Cerebellar nuclear complex (tissue), 1 donor: ENCODE data around the gene IZUMO2.
A peak's percentile ranks its signal among the peaks of the same experiment; 100 is the strongest.

ENCODE experiments used
- DNase-seq, 2 experiments: peaks; one replicate each; lab custom pipeline; 2025; lab: John Stamatoyannopoulos, UW

IZUMO2 gene

DNA sequence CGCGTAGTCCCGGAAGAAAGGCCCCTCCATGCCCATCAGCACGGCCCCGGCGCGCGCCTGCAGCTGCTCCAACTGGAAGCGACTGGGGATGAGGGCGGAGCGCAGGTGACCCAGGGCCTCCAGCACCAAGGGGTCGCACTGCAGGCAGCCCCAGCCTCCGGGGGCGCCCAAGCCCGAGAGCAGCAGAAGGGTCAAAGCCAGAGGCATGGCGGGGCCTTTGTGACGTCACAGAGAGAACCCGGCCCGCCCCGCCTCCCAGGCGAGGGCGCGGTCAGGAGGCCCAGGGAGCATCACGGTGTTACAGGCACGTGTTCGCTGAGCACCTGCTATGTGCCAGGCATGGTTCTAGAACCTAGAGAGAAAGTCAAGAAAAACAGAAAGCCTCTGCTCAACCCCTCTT is at the start of gene IZUMO2:
Gene IZUMO2 (minus strand): TSS at position 294 of the 400 bp plus-strand sequence. CDS start 87 bp downstream, at position 207.
- DNase-seq = no peak

DNA sequence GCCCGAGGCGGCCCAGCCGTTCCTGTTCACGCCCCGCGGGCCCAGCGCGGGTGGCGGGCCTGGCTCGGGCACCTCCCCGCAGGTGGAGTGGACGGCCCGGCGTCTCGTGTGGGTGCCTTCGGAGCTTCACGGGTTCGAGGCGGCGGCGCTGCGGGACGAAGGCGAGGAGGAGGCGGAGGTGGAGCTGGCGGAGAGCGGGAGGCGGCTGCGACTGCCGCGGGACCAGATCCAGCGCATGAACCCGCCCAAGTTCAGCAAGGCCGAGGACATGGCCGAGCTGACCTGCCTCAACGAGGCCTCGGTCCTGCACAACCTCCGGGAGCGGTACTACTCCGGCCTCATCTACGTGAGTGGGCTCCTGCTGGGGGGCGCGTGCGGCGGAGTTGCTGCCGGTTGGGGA is 47.3 kb upstream of the IZUMO2 start:
- DNase-seq = no peak

DNA sequence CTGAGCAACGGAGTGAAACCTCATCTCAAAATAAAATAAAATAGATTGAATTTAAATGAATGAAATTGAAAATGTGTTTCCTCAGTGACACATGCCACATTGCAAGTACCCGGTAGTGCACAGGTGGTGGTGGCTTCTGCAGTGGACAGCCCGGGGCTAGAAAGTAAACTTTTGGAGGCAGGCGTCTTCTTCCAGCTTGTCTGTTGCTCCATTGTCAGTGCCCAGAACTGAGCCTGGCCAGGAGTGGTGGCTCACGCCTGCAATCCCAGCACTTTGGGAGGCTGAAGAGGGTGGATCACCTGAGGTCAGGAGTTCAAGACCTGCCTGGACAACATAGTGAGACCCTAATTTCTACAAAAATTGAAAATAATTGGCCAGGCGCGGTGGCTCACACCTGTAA is 46.0 kb upstream of the IZUMO2 start:
- DNase-seq = no peak

DNA sequence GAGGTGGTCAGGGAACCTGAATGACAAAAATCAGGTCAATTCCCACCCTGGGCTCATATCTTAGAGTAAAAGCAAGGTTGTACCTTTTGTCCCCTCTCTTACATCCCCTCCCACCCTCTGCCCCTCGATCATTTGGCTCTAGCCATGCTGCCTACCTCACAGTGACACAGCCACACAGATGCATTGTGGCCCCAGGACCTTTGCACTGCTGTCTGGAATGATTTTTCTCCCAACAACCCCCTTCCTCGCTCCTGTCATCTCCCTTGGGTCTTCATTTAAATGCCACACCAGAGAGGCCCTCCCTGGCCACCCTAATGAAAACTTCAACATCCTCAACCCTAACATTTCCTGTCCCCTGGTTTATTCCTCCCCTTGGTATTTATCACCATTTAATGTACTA is 44.6 kb upstream of the IZUMO2 start:
- no peak for DNase-seq

DNA sequence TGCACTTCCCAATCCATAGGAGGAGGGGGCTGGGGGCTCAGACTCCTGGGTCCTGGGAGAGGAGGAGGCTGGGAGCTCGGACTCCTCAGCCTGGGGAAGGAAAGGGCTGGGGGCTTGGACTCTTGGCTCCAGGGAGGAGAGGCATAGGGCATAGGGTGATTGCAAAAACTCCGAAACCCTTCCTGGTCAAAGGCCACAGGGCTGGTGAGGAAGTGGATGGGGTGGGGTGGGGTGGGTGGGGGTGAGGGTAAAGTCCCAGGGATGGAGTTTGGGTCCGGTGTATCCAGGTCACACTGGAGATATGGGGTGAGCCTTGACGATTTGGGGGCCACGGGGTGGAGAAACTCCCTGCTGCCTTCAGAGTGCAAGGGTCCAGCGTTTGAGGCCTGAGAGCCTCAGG is 43.1 kb upstream of the IZUMO2 start:
- DNase-seq = no peak

DNA sequence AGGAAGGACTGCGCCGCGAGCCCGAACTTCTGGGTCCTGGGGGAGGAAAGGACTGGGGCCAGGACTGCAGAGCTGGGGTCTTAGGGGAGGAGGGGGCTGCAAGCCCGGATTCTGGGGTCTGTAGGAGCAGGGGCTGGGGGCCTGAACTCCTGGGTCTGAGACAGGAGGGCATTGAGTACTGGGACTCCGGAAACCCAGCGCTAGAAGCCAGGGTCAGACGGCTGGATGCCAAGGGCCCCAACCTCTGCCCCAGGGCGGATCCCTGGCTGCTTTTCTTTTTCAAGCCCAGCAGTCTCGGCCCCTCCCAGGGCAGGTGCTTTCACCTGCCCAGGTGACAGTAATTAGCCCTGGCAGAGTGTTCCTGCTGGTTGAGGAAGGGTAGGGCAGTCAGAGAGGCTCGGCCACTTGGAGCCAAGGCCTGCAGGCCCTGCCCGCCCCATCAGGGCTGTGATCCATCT is 42.6 kb upstream of the IZUMO2 start:
- DNase-seq = no peak

DNA sequence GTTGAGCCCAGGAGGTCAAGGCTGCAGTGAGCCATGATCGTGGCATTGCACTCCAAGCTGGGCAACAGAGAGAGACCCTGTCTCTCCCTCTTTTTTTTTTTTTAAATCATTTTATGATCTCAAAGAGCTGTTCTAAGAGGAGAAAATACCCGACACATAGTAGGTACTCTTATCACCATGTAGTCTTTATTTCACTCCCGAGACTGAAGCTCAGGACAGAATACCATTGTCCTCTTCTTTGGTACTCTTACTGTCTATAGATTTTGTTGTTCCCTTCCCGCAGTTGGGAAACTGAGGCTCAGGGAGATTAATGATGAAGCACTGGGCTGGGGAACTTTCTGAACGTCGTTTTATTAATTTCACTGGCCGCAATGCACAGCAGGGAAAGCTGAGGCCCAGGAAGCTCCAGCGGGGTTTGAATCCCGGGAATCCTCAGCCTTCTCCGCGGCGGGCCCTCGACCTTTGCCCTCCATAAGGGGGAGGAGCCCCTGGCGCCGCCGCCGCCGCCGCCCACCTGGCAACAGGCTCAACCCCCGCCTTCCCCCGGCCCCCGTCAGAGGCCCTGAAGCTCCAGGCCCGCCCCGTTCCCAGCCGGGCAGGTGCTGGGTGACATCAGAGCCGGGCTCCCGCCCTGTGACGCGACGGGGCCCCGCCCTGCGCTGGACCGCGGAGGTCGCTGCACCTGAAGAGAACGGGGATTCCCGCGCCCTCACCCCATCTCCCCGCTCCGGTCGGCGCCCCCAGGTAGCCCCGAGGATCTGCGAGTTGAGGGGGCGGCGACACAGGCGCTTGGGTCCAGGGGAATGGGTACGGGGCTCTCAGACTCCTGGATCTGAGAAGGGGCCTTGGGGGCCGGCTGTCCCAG is 42.0 kb upstream of the IZUMO2 start:
- peak in 1 of 2 experiments; percentile 16 for DNase-seq

DNA sequence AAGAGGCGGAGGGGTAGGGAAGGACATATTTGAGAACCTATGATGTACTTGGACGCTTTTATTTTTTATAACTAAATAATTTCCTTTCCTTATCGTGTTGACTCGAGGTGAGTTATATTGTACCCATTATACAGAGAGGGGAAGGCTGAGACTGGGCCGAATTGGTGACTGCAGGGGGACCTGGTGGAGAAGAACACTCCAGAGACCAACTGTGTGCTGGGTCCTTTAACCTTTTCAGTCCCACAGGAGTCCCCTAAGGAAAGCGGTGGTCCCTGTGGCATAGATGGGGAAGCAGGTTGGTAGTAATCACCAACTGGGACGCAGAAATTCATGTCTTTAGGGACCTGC is 41.0 kb upstream of the IZUMO2 start:
- no peak for DNase-seq

DNA sequence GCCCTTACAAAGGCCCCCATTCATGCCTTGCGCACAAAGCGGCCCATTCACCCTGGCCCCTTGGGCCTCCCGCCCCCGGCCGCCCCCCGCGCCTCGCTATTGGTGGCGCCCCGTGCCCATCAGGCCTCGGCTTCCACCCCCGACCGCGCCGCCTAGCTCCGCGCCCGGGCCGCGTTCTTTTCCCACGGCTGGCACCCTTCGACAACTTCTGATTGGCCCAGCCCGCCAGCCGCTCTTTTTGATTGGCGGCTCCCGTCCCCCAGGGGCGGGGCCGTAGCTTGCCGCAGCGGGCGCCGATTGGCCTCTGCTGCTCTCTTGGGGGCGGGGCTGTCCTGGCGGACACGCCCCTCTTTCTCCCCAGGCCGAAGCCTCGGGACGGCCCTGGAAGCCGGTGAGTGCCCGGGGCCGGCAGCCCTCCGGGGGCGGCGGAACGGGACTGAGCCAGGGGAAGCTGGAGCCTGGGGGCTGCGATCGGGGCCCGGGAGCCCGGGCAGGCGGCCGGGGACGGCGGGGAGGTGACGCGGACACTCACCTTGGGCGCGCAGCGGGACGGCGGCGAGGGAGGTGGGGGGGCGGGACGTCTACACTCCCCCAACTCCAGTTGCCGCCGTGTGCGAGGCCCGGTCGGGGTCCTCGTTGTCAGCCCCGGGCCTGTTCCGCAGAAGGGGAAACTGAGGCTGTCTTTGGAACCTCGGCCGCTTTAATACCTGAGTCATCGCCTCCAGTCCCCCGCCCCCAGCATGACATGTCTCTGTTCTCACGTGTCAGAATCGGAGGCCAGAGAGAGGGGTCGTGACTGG is 40.4 kb upstream of the IZUMO2 start, which contains the start of gene MYH14:
Gene MYH14 (plus strand): TSS at position 342 of the 800 bp plus-strand sequence. CDS start 6,744 bp downstream, outside the sequence.
- peak; percentile 60 to 66 for DNase-seq

DNA sequence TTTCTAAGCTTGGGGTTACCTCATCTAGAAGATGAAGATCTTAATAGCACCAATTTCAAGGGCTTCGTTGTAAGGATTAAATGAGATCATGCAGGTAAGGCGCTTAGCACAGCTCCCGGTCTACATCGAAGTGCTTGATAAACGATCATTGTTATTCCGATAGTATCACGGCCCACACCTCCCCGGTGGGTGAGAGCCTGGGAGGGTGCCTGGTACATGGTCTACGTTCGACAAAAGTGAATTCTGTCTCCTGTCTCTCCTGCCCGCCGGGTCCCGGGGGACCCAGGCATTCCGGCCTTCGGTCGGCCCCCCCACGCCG is 39.8 kb upstream of the IZUMO2 start:
- no peak for DNase-seq

DNA sequence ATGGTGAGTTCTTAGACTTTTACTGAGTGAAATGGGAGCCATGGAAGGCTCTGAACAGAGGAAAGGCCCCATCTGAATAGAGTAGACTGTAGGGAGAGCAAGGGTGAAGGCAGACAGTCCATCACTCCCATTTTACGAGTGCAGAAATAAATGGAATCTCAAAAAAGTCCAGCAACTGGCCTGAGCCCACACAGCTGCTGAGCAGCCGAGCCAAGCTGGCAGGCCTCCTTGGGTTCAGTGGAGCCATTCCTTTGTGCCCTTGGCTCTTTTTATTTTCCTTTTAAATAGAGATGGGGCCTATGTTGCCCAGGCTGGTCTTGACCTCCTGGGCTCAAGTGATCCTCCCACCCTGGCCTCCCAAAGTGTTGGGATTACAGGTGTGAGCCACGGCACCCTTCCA is 39.3 kb upstream of the IZUMO2 start:
- no peak for DNase-seq

DNA sequence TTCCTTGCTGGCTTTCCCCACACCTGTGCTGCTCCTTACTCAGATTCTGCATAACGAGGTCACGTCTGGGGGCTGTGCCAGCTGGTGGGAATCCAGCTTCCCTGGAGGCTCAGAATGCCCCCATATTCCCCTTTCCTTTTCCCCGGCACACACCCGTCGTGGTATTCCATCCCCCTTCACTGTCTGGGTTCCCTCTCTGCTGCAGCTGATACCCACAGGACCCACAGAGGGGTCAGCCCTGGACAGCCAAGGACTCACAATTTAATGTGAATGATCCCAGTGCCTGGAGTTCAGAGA is 36.1 kb upstream of the IZUMO2 start:
- no peak for DNase-seq

DNA sequence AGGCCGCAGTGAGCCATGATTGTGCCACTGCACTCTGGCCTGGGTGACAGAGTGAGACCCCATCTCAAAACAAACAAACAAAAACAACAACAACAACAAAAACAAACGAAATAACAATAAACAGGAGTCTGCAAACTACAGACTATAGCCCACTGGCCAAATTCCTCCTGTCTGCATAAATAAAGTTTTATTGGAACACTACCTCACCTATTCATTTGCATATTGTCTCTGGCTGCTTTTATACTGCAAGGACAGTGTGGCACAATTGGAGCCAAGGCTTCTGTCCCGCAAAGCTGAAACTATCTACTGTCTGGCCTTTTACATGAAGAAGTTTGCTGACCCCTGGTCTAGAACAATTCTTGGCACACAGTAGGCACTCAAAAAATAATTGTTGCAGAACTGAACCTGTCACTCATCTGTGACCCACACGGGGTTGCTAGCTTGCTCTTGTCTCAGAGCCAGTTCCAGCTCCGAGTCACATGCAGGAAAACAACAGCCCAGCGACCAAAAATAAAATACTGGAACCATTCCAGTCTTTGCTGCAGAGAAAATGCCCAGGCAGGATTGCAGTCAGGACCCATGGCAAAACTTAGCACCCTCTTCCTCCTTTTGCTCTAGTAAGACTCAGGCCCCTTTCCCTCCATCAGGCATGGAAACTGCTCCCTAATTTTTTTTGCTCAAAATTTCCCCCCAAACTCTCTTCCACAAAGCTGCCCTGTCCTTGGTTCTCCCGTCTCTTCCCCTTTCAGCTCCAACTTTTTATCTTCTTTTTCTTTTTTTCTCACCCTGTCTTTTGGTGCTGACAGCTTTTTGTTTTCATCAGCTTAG is 35.6 kb upstream of the IZUMO2 start:
- no peak for DNase-seq

DNA sequence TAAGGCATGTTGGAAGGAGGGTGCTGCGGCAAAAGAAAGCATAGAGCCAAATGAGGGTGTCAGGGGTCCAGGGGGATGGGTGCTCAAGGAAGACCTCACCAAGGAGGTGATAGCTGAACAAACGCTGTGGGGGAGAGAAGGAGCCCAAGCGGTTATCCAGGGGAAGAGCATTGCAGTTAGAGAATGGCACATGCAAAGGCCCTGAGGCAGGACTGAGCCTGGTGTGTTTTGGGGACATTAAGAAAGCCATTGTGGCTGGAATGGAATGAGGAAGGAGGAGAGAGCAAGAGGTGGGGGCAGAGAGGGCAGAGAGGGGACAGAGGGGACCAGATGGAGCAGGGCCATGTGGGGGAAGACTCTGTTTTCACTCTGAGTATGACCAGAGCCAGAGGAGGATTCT is 34.3 kb upstream of the IZUMO2 start:
- DNase-seq = no peak

DNA sequence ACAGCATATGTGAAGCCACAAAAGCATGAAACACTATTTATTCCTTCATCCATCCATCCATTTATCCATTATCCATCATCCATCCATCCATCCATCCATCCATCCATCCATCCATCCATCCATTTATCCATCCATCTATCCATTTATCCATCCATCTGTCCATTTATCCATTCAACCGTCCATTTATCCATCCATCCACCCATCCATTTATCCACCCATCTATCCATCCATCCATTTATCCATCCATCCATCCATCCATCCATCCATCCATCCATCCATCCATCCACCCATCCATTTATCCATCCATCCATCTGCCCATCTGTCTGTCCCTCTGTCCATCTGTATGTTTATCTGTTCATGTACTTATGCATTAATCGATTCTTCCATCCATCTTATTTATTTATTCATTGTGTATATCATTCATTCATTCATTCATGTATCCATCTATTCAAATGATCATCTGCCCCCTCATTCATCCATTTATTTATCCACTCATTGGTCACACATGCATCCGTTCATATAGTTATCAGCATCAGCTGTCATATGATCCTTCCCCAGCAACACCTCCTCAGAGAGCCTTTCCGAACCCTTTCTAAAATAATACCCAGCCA is 33.3 kb upstream of the IZUMO2 start:
- DNase-seq = no peak

DNA sequence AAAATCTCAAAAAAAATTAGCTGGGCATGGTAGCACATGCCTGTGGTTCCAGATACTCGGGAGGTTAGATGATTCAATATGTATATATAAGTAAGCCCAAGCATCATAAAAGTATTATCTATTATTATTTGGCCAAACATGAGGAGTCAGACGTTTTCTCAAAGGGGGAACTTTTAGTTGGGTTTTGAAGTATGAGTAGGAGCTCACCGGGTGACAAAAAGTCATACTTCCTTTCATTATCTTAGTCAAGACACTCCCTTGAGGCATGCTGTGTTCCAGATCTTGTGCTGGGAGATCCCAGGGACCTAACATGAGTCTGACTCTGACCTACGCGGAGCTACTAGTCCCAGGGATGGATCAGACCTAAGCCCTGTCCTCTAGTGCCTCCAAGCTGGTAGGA is 32.1 kb upstream of the IZUMO2 start:
- DNase-seq = no peak

DNA sequence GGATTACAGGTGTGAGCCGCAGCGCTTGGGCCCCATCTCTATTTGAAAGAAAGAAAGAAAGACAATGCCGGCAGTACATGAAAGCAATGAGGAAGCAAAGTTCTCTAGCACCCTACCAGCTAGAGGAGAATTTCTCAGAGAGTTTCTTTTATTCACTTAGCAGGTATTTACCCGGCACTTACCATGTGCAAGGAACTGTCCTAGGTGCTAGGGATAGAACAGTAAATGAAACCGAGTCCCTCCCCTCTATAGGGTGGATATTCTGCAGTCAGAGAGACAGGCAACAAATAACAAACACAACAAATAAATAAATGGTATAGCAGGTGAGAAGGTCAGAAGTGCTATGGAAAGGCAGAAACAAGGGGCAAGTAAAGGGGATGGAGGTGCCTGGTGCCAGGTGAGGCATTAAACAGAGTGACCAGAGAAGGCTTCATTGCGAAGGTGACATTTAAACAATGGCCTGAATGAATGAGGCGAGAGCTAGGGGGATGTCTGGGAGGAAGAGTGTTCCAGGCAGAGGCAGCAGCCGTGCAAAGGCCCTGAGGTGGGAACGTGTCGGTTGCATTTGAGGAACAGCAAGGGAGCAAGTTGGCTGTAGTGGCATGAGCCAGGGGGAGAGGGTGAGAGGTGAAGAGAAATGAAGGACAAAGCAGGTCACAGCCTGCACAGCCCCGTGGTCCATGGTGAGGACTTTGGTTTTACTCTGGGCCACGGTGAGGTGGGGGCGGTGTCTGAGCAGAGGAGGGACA is 29.6 kb upstream of the IZUMO2 start:
- no peak for DNase-seq

DNA sequence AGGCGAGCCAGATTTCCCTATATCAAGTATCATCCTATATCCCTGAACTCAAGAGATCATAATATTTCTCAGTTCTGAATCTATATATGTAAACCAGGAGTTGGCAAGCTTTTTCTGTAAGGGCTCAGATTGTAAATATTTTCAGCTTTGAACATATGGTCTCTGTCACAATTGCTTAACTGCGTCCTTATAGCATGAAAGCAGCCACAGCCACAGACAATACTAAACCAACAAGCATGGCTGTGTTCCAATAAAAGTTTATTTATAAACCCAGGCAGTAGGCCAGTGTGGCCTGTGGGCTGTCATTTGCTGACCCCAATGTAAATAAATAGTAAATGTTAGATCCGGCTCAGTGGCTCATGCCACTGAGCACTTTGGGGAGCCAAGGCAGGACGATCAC is 28.1 kb upstream of the IZUMO2 start:
- DNase-seq = no peak

DNA sequence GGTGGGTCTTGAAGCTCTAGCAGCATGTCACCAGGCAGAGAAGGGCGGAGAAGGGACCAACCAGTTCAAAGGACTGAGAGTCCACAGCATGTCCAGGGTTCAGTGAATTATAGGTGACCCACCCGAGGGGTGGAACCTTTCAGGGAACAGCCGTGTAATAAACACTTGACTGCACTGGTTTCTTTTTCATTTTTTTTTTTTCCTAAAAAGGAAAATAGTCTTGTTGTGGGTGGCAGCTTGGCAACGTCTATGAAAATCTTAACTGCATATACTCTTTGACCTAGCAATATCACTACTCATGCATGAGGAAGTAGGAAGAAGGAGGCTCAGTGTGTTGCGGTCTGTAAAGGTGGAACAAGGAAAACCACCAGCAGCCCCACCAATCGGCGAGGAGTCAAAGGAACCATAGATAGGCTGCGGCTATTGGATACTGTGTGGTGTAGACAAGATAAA is 27.4 kb upstream of the IZUMO2 start:
- DNase-seq = no peak

DNA sequence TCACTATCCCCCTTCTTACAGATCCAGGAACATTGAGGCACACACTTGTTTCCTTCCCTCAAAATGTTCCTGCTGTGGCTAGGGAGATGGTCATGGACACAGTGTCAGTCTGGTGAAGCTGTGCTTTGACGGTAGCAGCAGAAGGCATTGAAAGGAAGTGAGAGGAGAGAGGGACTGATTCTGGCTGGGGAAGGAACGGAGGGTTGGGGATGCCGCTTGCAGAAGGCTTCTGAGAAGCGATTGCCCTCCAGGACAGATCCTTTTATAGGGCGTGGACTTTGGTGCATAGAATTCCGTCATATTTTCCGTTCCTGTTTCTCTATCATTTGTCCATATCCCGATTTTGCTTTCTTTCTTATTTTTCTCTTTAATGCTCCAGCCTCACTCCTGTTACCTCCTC is 26.2 kb upstream of the IZUMO2 start:
- DNase-seq = no peak

DNA sequence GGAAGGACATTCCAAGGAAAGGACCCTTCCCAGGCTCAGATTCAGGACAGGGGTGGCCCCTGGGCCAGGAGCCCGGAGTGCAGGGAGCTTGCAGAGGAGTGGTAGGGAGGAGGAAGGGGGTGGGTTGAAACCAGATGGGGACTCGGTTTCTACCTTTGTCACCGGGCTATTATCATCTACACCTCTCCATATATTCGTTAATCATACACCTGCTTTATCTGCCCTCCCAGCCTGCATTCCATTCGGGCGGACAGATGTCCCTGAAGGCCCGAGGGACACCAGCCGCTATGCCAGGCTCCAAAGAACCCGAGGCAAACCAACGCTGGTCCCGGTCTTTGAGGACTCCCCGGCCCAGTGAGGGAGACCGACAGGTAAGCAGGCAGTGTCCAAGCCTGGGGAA is 24.9 kb upstream of the IZUMO2 start:
- no peak for DNase-seq
